Measurements from ENCODE around the gene TMEFF2.

TMEFF2 gene

GRCh38 chr2:192004188-192004963 is 190.4 kb downstream of the TMEFF2 start (continued):
- TF ChIP-seq HIC1 (tag by site-specific recombination; IDR thresholded peaks at IDR 0.05) (no peak), ZNF561 (tag by site-specific recombination; IDR thresholded peaks at IDR 0.05; ENCODE audit: borderline replicate concordance) (no peak), ZNF239 (tag by site-specific recombination; IDR thresholded peaks at IDR 0.05) (no peak), ZNF549 (tag by site-specific recombination; IDR thresholded peaks at IDR 0.05) (no peak), ZNF560 (tag by site-specific recombination; IDR thresholded peaks at IDR 0.05; ENCODE audit: borderline replicate concordance) (no peak), ZNF585B (tag by site-specific recombination; IDR thresholded peaks at IDR 0.05) (no peak), ZNF174 (tag by site-specific recombination; IDR thresholded peaks at IDR 0.05) (no peak), ZBTB10 (tag by site-specific recombination; IDR thresholded peaks at IDR 0.05) (no peak), ZNF2 (tag by site-specific recombination; IDR thresholded peaks at IDR 0.05) (no peak), ZNF302 (tag by site-specific recombination; IDR thresholded peaks at IDR 0.05; ENCODE audit: low read depth) (no peak), ZNF843 (tag by site-specific recombination; IDR thresholded peaks at IDR 0.05) (no peak), ZNF529 (tag by site-specific recombination; IDR thresholded peaks at IDR 0.05; ENCODE audit: insufficient replicate concordance) (no peak)

GRCh38 chr2:192002418-192002817 is 192.3 kb downstream of the TMEFF2 start:
- TF ChIP-seq ZFHX2 (tag by site-specific recombination; conservative IDR thresholded peaks at IDR 0.05) (peak; percentile 24), ZNF629 (tag by site-specific recombination; IDR thresholded peaks at IDR 0.05) (no peak), GLIS1 (tag by site-specific recombination; IDR thresholded peaks at IDR 0.05) (peak; percentile 51; the same call in 1 of the 2 replicates)
- Histone ChIP-seq H3K9me3 (ENCODE audit: control insufficient read depth, insufficient read depth, low read depth, low read length) (no peaks in the 10 kb centered on the region), H3K36me3 (ENCODE audit: control insufficient read depth in 2 of 2, insufficient read depth in 1 of 2, low read length in 2 of 2) (no peaks in the 10 kb centered on the region), H3K27ac (ENCODE audit: extremely low read depth, low read depth, low read length) (no peak overlapping the region), H3K4me1 (ENCODE audit: control insufficient read depth, insufficient read depth, low read length) (no peaks in the 10 kb centered on the region), H3K4me3 (ENCODE audit: low read depth, low read length) (no peak overlapping the region)
- ChIA-PET POLR2A (interaction anchor here (0.7 kb wide), 1 partner anchor 165 kb away, joined by 3 read pairs; no protein-coding TSS in a partner anchor), CTCF (interaction anchor here (0.8 kb wide), 1 partner anchor 190 kb away, joined by 3 read pairs; no protein-coding TSS in a partner anchor)

- H3K36me3 ChIP-seq (ENCODE audit: control insufficient read depth in 2 of 2, insufficient read depth in 1 of 2, low read length in 2 of 2): no peaks in the 10 kb centered on the region
- H3K4me3 ChIP-seq (ENCODE audit: low read depth, low read length): no peak overlapping the region
- no peak overlapping the region for H3K27ac ChIP-seq (ENCODE audit: extremely low read depth, low read depth, low read length)
- CTCF ChIA-PET: interaction anchor here (0.6 kb wide), 1 partner anchor 275 kb away, joined by 4 read pairs; no protein-coding TSS in a partner anchor
- no peaks in the 10 kb centered on the region for H3K4me1 ChIP-seq (ENCODE audit: control insufficient read depth, insufficient read depth, low read length)
- TF ChIP-seq ZBTB49 (tag by site-specific recombination; IDR thresholded peaks at IDR 0.05; ENCODE audit: low read depth): no peak
- TF ChIP-seq ZBTB21 (tag by site-specific recombination; IDR thresholded peaks at IDR 0.05): no peak
- no peak for TF ChIP-seq GLI4 (tag by site-specific recombination; IDR thresholded peaks at IDR 0.05)
- TF ChIP-seq BCL6B (tag by site-specific recombination; IDR thresholded peaks at IDR 0.05): no peak
- no peaks in the 10 kb centered on the region for H3K9me3 ChIP-seq (ENCODE audit: control insufficient read depth, insufficient read depth, low read depth, low read length)
- POLR2A ChIA-PET: no interaction called here
These were observed 194.3 kb downstream of the TMEFF2 start for GRCh38 chr2:192000196-192000980.

Measured in HEK293 (cell line).